BE2C (cell line): ENCODE results near the gene RFESD.

Experiments used
- DNase-seq: peaks from one replicate; pipeline ENCODE4 v3.0.0-alpha.2; 2020
- H3K27me3 ChIP-seq: fragments of 250-450 bp; sonication (Bioruptor Pico); 2 replicates; pipeline ENCODE4 v1.5.1; 2020; ENCODE audit warnings: mild to moderate bottlenecking
- H3K36me3 ChIP-seq: fragments of 250-450 bp; sonication (Bioruptor Pico); 2 replicates; pipeline ENCODE4 v1.5.1; 2020; ENCODE audit warnings: mild to moderate bottlenecking
- H3K4me1 ChIP-seq: fragments of 250-450 bp; sonication (Bioruptor Pico); 2 replicates; pipeline ENCODE4 v1.5.1; 2020
- H3K4me3 ChIP-seq: 2 replicates; pipeline ENCODE4 v1.5.1; 2011; ENCODE audit warnings: low read depth, low read length
- H3K9me3 ChIP-seq: fragments of 250-450 bp; sonication (Bioruptor Pico); 2 replicates; pipeline ENCODE4 v1.5.1; 2020
- TF ChIP-seq, protein P1 (sequence below): IDR thresholded peaks from 2 replicates; pipeline ENCODE4 v1.5.1; 2012; ENCODE audit warnings: mild to moderate bottlenecking, low read depth, low read length

Gene RFESD

DNA sequence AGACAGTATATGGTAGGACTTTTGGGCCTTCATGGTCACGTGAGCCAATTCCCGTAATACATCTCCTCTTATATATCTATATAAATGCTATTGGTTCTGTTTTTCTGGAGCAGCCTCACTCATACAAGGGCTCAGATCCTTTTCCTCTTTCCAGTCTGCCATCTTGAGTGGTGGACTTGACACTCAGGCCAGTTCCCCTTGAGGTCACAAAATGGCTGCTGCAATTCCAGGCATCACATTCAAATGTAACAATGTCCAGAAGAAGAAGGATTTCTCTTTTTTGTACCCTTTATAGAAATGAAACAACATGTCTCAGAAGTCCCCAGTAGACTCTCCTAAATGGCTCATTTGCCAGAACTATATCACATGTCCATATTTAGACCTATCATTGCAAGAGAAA is 22.2 kb upstream of the RFESD start:
- Histone ChIP-seq H3K4me3 (no peak overlapping the region), H3K36me3 (no peaks in the 10 kb centered on the region), H3K27me3 (no peaks in the 10 kb centered on the region), H3K4me1 (no peaks in the 10 kb centered on the region; the same call in 1 of the 2 replicates), H3K9me3 (no peaks in the 10 kb centered on the region)
- TF ChIP-seq, protein P1, sequence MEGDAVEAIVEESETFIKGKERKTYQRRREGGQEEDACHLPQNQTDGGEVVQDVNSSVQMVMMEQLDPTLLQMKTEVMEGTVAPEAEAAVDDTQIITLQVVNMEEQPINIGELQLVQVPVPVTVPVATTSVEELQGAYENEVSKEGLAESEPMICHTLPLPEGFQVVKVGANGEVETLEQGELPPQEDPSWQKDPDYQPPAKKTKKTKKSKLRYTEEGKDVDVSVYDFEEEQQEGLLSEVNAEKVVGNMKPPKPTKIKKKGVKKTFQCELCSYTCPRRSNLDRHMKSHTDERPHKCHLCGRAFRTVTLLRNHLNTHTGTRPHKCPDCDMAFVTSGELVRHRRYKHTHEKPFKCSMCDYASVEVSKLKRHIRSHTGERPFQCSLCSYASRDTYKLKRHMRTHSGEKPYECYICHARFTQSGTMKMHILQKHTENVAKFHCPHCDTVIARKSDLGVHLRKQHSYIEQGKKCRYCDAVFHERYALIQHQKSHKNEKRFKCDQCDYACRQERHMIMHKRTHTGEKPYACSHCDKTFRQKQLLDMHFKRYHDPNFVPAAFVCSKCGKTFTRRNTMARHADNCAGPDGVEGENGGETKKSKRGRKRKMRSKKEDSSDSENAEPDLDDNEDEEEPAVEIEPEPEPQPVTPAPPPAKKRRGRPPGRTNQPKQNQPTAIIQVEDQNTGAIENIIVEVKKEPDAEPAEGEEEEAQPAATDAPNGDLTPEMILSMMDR: no peak
- no peak for DNase-seq

DNA sequence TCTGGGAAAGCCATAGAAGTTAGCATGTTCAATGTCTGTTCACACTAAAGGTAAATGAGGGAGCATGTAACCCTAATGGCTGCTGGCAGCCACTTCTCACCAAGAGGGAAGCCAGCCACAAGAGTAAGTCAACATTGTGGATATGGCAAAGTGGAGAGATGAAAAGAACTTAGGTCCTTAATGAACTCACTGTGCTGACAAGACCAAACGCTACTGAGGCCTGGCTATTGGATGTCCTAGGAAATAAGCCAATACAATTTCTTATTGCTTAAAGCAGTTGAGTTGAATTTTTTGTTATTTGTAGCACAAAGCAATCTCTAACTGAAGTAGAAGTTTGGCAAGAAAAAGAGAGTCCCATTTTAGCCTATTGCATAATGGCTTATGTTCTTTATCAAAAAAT is 19.9 kb upstream of the RFESD start:
- TF ChIP-seq, protein P1: no peak
- H3K4me3 ChIP-seq: no peak overlapping the region
- no peaks in the 10 kb centered on the region for H3K36me3 ChIP-seq
- no peaks in the 10 kb centered on the region for H3K27me3 ChIP-seq
- H3K9me3 ChIP-seq: no peaks in the 10 kb centered on the region
- no peaks in the 10 kb centered on the region; the same call in 1 of the 2 replicates for H3K4me1 ChIP-seq
- no peak for DNase-seq

DNA sequence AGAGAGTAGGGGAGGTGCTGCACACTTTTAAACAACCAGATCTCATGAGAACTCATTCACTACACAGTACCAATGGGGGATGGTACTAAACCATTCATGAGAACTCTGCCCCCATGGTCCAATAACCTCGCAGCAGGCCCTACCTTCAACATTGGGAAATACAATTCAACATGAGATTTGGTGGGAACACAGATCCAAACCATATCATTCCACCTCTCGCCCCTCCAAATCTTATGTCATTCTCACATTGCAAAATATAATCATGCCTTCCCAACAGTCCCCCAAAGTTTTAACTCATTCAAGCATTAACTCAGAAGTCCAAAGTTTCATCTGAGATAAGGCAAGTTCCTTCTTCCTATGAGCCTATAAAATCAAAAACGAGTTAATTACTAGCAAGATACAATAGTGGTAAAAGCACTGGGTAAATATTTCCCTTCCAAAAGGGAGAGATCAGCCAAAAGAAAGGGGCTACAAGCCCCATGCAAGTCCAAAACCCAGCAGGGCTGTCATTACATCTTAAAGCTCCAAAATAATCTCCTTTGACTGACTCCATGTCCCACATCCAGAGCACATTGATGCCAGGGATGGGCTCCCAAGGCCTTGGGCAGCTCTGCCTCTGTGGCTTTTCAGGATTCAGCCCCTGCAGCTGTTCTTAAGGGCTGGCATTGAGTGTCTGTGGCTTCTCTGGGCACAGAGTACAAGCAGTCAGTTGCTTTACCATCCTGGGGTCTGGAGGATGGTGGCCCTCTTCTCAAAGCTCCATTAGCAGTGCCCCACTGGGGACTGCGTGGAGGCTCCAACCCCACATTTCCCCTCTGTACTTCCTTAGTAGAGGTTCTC is 18.4 kb upstream of the RFESD start:
- TF ChIP-seq, protein P1: no peak
- H3K36me3 ChIP-seq: no peaks in the 10 kb centered on the region
- H3K9me3 ChIP-seq: no peaks in the 10 kb centered on the region
- H3K4me3 ChIP-seq: no peak overlapping the region
- no peaks in the 10 kb centered on the region for H3K4me1 ChIP-seq
- H3K27me3 ChIP-seq: no peaks in the 10 kb centered on the region
- no peak for DNase-seq

DNA sequence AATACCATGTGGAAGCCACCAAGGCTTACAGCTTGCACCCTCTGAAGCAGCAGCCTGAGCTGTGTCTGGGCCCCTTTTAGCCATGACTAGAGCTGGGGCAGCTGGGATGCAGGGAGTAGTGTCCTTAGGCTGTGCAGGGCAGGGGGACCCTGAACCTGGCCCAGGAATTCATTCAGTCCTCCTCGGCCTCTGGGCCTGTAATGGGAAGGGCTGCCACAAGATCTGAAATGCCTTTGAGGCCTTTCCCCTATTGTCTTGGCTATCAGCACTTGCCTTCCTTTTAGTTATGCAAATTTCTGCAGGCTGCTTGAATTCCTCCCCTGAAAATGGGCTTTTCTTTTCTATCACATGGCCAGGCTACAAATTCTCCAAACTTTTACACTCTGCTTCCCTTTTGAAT is 17.6 kb upstream of the RFESD start:
- Histone ChIP-seq H3K36me3 (no peaks in the 10 kb centered on the region), H3K9me3 (no peaks in the 10 kb centered on the region), H3K4me1 (no peaks in the 10 kb centered on the region), H3K4me3 (no peak overlapping the region), H3K27me3 (no peaks in the 10 kb centered on the region)
- DNase-seq: no peak
- TF ChIP-seq, protein P1: no peak

DNA sequence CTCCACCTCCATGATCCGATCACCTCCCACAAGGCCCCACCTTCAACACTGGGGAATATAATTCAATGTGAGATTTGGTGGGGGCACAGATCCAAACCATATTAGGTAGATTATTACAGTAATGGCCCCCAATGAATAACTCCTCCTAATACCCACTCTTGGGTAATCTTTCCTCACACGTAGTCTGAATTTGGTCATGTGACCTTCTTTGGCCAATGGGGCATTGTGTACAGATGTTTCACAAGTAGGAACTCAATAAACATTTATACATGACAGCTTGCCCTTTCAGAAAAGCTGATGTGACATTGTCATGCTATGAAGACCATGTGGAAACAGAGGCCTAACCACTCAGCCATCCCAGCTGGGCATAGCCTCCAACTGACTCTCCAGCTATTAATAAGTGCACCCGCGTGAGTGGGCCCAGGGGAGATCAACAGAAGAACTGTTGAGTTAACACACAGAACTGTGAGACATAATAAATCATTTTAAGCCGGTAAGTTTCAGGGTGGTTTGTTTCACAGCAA is 16.1 kb upstream of the RFESD start:
- Histone ChIP-seq H3K36me3 (no peaks in the 10 kb centered on the region), H3K4me1 (no peaks in the 10 kb centered on the region), H3K9me3 (no peaks in the 10 kb centered on the region), H3K4me3 (no peak overlapping the region), H3K27me3 (no peaks in the 10 kb centered on the region)
- no peak for DNase-seq
- TF ChIP-seq, protein P1: no peak

DNA sequence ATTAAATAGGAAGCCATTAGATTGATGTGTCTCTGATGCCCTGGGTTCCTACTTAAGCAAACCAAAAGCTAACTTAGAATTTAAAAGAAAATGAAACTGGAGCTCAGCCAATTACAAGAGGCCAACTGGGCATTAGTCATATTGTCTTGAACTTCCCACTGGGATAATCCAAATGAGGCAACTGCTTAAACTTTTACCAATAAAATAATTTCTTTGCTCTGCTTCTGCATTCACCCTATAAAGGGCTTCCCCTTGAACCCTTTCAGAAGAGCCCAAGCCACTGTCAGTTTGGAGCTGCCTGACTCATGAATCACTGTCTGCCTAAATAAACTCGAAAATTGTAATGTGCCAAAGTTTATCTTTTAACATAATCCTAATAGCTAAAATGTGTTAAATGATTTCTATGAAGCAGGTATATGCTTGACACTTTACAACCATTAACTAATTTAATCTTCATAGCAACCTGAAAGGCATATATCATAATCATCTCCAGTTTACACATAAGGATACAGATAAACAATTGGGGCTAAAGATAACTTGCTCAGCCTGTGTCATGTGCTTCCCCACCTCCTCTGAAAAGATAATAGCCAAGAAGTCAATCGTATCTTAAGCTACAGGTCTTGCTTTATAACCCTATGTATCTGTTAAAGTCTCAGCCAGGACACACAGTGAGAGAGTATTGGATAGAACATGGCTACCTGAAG is 15.2 kb upstream of the RFESD start:
- TF ChIP-seq, protein P1: no peak
- no peaks in the 10 kb centered on the region for H3K4me1 ChIP-seq
- H3K27me3 ChIP-seq: no peaks in the 10 kb centered on the region
- no peaks in the 10 kb centered on the region for H3K36me3 ChIP-seq
- H3K4me3 ChIP-seq: no peak overlapping the region
- no peak for DNase-seq
- no peaks in the 10 kb centered on the region for H3K9me3 ChIP-seq
